Right atrium auricular region (tissue), 2 donors: Measurements from ENCODE around the gene MYOF. TPM values are rescaled to one million over a fixed set of nuclear protein-coding genes. Genes with fewer than 3 reads are reported as not detected.

ENCODE experiments used
- DNase-seq: peaks from one replicate; pipeline ENCODE4 v3.0.0-alpha.2; 2019; ENCODE audit warnings: low spot score
- H3K27ac ChIP-seq, 2 donors: fragments of 200-600 bp; sonication (generic); 1 replicate in 1 of 2; 2 replicates in 1 of 2; pipeline ENCODE4 v1.5.1; 2016 to 2019
- H3K27me3 ChIP-seq, 2 donors: fragments of 200-600 bp; sonication (generic); one replicate each; pipeline versions ENCODE4 v1.5.1 to v1.6.0; 2017 to 2019
- H3K36me3 ChIP-seq: fragments of 200-600 bp; sonication (generic); one replicate; pipeline ENCODE4 v1.5.1; 2016
- H3K4me1 ChIP-seq, 2 donors: fragments of 200-600 bp; sonication (generic); one replicate each; pipeline versions ENCODE4 v1.5.1 to v1.6.0; 2017 to 2019
- H3K4me3 ChIP-seq, 2 donors: fragments of 200-600 bp; sonication (generic); 1 replicate in 1 of 2; 2 replicates in 1 of 2; pipeline ENCODE4 v1.5.1; 2017 to 2019; ENCODE audit warnings: mild to moderate bottlenecking in 1 of 2, moderate library complexity in 1 of 2
- H3K9me3 ChIP-seq, 2 donors: fragments of 200-600 bp; sonication (generic); one replicate each; pipeline ENCODE4 v1.5.1; 2019
- CTCF ChIP-seq, 2 donors: fragments of 200-600 bp; sonication (generic); IDR thresholded peaks; one replicate each; pipeline ENCODE4 v1.5.1; 2019; ENCODE audit warnings: antibody characterized with exemption in 2 of 2
- total RNA-seq, 2 donors: library from RNA; depleted of rRNA; stranded (reverse); fragments of >200 nt; gene quantifications; one replicate each; pipeline ENCODE4 v1.1.0, GENCODE V29; 2016

MYOF gene
- total RNA-seq, 2 donors from 2014 or later = 13.4 to 14.1 TPM

GRCh38 chr10:93261089-93261488, 221.0 kb downstream of the MYOF start:
- Histone ChIP-seq H3K36me3 (no peaks in the 10 kb centered on the region), H3K4me3 (no peak overlapping the region), H3K27ac (no peak overlapping the region), H3K4me1 (no peaks in the 10 kb centered on the region), H3K9me3 (no peaks in the 10 kb centered on the region), H3K27me3 (no peaks in the 10 kb centered on the region)
- no peak for DNase-seq
- TF ChIP-seq CTCF (IDR thresholded peaks at IDR 0.05) = no peak

GRCh38 chr10:93259126-93259525, 223.0 kb downstream of the MYOF start:
- no peak for DNase-seq
- no peaks in the 10 kb centered on the region for H3K9me3 ChIP-seq

More at GRCh38 chr10:93259126-93259525, 223.0 kb downstream of the MYOF start:
- no peak for TF ChIP-seq CTCF (IDR thresholded peaks at IDR 0.05)
- Histone ChIP-seq H3K36me3 (no peaks in the 10 kb centered on the region), H3K4me1 (no peaks in the 10 kb centered on the region), H3K27me3 (no peaks in the 10 kb centered on the region), H3K27ac (no peak overlapping the region), H3K4me3 (no peak overlapping the region)

Other genes with a start within 250 kb of the MYOF start
- gene CEP55, start 14.3 kb upstream of the MYOF start, total RNA-seq = 1 to 10 TPM in 1 of 2 donors, under 1 TPM in 1; 0.24 to 1.8 TPM
- gene FFAR4, start 84.3 kb upstream of the MYOF start, total RNA-seq = under 1 TPM in 1 of 2 donors, not detected in 1; 0.31 TPM
- 10 to 100 TPM; 16.2 to 48.2 TPM for gene RBP4, start 118.9 kb upstream of the MYOF start, total RNA-seq
- not detected for gene PDE6C, start 130.2 kb upstream of the MYOF start, total RNA-seq
- gene FRA10AC1, start 220.3 kb upstream of the MYOF start, total RNA-seq = 1 to 10 TPM; 8.0 to 9.2 TPM